Measurements from ENCODE around the gene FOXP1.

DNA sequence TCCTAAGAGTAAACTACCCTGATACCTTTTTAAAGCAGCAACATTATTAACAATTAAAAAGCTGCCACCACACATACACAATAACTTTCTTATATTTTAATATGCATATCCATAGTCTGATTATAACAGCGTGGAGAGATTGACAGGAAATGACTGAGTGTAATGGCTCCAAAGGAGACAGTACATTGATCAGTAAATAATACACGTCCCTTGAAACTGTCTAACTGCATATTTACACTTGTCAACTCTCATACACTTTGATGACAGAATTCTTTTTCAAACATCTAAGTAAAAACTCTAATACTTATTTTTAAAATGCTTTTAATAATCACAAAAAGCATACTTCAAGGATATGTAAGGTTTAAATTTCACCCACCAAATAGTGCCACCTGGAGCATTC, 99.5 kb downstream of the FOXP1 start:
- TF ChIP-seq EP300 (IDR thresholded peaks at IDR 0.05) (no peak), CTCF (IDR thresholded peaks at IDR 0.05) (no peak)

Data from esophagus muscularis mucosa (tissue), 3 donors.